Activated T-helper 1 cell treated with Interleukin-2 at 50 U/mL for 16 hours (primary cell): Measurements from ENCODE around the gene COIL.
A peak's percentile ranks its signal among the peaks of the same experiment; 100 is the strongest.
"Not testable (repeated sequence)": the region's sequence is repeated elsewhere in the genome, so short reads cannot be mapped to it uniquely, and the experiment has no call there.

Experiments
- DNase-seq: peaks from one replicate; pipeline ENCODE4 v3.0.0-alpha.2; 2020; ENCODE audit warnings: low read depth

The COIL gene

DNA sequence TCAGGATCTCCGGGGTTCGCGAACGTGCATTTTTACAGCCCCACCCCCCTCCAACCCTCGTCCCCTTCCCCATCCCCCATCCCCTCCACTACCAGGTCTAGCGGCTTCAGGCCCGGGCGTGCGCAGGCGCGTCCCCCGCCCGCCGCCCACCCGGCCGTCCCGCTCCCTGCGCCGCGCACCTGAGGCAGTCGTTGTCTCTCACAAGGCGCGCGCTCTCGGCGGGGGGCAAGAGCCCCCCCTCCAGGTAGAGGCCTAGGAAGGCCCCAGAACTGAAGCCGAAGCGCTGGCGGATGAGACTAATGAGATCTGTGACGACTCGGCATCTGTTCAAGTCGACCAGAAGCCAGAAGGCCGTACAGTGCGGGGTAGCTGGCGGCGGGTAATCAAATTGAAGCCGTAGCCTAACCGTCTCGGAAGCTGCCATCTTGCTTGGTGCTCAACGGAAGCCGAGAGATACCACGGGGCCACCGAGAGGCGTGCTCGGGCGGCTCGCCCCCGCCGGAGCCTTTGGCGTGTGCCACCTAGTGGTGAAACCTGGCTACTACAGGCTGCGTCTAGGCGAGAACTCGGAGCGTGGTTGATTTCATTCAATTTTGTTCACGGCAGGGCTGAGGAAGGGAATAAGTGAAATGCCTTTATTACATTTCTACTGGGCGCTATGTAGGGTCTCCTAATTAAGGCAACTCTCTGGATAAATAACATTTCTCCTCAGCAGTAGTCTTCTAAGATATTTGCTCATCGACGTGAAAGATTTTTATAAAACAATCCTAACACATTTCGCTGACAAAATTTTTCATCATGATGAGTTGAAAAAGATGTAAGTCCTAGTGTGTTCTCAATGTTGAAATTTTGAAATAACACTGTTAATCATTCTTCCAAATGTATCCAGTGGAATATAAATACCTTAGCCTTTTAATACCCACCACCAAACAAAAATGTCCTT lies at the start of gene COIL:
TSS of gene COIL (minus strand) at position 455 of the 943 bp plus-strand sequence. CDS start at position 424, 31 bp downstream.
- DNase-seq, result peak; percentile 88

DNA sequence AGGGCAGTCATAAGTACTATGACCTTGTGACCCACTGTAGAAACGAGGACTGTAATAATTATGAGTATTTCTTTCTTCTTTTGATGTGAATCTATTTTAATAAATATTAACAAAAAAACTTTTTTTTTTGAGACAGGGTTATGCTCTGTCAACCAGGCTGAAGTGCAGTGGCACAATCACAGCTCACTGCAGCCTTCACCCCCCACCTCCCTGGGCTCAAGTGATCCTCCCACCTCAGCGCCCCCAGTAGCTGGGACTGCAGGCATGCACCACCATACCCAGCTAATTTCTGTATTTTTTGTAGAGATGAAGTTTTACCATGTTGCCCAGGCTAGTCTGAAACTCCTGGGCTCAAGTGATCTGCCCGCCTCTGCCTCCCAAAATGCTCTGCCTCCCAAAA lies 49.6 kb upstream of the COIL start:
- no peak for DNase-seq

- DNase-seq, result peak; percentile 11
Observed at GRCh38 chr17:57009737-57010445, 49.0 kb upstream of the COIL start.

GRCh38 chr17:57008958-57009357 lies 48.1 kb upstream of the COIL start:
- no peak for DNase-seq

DNA sequence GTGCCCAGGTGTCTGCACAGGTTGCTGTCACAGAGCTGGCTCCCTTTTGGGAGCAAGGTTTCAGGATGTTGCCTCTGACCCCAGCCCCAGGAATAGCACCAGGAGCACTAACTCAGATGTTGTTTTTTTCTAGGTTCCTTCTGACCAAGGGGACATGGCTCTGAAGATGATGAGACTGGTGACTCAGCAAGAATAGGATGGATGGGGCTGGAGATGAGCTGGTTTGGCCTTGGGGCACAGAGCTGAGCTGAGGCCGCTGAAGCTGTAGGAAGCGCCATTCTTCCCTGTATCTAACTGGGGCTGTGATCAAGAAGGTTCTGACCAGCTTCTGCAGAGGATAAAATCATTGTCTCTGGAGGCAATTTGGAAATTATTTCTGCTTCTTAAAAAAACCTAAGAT lies 45.2 kb upstream of the COIL start:
- no peak for DNase-seq

GRCh38 chr17:57004944-57005579 lies 44.2 kb upstream of the COIL start:
- no peak for DNase-seq

DNA sequence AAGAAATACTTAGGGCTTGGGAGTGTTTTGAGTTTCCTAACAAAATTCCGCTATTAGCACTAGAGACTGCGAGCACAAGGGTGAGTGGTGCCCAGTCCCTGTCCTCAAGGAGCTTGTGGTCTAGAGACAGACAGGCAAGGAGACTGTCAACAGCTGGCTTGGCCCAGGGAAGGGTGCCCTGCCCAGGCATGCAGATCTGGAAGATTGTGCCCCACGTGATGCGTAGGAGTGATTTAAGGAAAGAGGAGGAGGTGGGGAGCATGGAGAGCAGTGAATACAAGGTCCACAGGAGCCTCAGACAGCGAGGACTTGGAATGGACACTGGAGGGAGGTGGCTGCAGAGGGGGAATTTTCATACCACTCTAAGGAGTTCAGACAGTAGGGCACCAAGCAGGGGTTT lies 42.1 kb upstream of the COIL start:
- no peak for DNase-seq

- DNase-seq, result no peak
Observed at GRCh38 chr17:57001541-57001940, 40.7 kb upstream of the COIL start.

DNA sequence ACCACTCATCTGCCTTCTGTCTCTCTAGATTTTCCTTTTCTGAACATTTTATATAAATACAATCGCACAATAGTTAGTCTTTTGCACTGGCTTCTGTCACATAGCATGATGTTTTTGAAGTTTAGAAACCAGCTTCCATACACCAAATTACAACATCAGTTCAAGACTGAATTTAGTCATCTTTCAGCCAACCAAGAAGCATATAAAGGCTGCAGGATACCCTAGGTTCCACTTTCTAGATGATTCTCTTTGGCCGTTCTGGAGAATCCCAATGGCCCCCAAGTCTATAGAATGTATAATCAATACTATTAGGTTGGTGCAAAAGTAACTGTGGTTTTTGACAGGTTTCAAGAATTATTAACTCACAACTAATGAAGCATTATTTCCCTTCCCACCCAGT lies 36.5 kb upstream of the COIL start:
- no peak for DNase-seq

- no peak for DNase-seq
Observed at GRCh38 chr17:56995766-56996165, 34.9 kb upstream of the COIL start.

DNA sequence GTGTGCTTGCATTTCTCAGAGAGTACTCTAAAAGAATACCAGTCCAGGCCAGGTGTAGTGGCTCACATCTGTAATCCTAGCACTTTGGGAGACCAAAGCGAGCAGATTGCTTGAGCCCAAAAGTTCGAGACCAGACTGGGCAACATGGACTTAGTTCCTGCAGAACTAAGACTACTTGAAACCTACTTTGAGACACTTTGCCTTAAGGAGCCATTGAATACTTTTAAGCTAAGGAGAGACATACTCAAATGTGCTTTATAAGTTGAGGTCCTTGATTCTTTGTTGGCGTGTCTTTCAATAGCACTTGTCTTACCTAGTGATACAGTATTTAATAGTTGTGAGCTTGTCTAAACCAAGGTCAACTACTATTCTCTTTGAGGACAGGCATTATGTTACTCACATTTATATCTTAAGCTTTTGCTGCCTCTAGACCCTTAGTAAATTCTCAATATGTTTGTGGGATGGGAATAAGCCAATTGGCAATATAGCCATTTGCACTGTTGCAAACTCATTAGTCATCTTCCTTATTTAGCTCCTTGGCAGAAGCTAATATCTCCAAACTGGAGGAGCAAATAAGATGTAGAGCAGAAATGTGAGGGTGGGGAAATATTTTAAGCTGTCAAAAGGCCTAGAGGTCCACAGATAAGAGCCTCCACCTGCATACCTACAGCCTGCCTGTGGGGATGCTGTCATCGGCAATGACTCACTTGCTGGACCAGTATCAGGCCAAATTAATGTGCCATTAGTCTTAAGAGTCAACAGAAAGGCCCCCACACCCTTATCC lies 33.4 kb upstream of the COIL start:
- no peak for DNase-seq

DNA sequence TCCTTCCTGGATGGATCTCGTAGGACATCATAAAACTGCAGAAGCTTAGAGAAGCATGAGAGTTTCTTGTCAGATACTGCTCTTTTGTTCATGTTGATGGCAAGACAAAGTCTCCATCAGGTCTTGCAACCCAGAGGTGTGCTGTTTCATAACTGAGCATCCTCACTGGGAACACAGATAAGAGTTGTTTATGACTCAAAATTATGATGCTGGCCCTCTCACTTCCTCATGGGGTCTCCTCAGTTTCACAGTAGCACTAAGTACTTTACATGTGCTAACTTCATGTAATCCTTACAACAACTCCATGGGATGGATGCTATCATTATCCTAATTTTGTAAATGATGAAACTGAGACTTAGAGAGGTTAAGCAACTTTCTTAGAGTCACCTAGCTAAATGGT lies 31.5 kb upstream of the COIL start:
- DNase-seq, result no peak

DNA sequence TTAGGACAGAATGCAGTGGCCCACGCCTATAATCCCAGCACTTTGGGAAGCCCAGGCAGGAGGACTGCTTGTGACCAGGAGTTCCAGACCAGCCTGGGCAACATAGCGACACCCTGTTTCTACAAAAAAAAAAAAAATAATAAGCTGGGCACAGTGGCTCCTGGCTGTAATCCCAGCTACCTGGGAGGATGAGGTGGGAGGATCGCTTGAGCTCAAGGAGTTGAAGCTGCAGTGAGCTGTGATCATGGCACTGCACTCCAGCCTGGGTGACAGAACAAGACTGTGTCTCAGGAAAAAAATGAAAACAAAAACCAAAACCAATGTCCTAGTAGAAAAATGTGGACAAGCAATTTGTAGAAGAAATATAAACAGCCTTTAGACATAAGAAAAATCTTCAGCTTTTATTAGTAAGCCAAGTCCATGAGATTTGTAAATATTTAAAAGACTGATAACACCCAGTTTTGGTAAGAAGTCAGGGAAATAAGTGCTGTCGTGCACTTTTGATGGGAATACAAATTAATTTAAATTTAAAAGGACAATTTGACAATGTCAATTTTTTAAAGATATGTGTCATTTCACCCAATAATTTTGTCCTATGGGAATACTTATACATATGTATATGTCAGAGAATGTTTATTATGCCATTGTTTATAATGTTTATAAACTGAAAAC lies 28.2 kb upstream of the COIL start:
- no peak for DNase-seq

DNA sequence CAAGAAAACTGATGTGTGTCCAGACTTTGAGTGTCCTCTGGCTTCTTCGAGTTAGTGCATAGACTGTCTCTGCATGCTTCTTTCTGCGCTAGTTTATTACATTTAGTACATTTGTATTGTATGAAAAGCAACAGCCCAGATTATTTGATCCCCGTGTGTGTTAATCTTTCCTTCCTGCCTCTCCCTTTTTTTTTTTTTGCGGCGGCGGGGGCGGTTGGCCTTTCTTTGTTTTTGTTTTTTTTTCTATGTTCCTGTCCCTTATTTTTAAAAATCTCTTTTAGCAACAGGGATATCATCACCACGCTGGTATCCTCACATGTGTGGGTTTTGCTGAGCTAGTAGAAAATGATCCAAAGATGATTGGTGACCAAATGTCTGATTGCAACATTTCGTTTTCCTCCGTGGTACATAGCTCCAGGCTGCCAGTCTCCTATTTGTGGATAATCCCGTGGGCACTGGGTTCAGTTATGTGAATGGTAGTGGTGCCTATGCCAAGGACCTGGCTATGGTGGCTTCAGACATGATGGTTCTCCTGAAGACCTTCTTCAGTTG lies 26.5 kb upstream of the COIL start:
- DNase-seq, result no peak

DNA sequence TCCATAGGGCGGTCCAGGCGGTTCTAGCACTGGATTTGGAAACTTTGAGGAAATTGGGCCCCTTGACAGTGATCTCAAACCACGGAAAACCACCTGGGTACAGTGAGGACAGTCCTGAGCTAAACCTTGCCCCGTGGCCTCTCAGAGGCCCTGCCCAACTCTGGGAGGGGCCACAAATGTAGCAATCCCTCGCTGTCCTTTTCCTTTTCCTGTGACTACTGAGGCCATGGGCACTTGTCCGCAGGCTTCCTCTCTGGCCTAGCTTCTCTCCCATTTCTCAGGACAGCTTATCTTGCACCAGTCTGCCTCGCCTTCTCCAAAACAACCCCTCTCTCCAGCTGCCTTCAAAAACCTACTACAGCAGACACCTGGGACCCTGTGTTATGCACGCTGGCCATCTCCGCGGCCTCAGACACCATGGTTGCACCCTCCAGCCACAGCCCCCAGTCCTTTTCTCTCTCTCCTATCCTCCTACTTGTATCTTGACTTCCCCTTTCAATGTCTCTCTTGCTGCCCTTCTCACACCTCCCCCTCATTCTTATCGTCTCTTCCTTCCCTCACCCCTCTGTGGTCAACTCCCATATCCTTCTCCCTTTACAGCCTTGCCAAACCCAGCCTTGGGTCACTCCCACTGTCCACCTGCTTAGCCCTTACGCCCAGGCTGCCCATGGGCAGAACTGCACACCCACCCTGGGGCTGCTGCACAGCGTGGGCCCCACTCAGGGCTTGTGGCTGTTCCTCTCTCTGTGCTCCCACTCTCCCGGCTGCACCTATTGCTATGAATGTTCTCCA lies 24.7 kb upstream of the COIL start:
- no peak for DNase-seq

DNA sequence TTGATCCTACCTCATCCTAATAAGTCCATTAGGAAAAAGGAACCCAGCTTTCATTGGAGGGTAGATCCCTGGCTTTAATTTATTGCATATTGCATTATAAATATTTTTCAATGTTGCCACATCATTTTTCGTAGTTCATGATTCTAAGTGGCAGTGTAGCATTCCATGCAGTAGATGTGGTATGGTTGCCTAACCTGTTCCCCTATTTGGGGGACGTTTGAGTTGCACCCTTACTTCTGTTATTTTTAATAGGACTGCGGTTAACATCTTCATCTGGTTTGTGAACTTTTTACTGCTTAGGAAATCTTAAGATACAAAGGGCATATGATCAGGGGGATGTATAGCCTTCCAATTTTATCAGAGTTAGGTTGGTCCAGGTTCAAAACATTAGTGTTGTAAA lies 22.5 kb upstream of the COIL start:
- DNase-seq, result no peak

- DNase-seq, result no peak
Observed at GRCh38 chr17:56982312-56982711, 21.5 kb upstream of the COIL start.

GRCh38 chr17:56980526-56980925 lies 19.7 kb upstream of the COIL start:
- DNase-seq, result not testable (repeated sequence)

DNA sequence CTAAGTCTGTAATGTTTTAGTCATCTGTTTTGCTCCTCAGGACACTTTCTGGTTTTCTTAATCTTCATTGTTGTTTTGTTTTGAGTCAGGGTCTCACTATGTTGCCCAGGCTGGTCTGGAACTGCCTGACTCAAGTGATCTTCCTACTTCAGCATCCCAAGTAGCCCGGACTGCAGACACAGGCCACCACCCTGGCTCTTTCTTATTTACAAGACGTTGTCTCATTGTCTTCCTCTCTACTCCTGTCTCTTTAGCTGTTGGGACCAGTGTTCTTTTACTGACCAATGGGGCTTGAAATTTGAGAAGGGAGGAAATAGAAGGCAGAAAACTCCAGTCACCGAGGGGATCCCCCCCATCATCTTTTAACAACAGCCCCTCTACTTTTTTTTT lies 18.2 kb upstream of the COIL start:
- DNase-seq, result no peak

- DNase-seq, result no peak
Observed at GRCh38 chr17:56978441-56979090, 17.7 kb upstream of the COIL start.
